Measurements from ENCODE around the gene DEDD2.

The DEDD2 gene

DNA sequence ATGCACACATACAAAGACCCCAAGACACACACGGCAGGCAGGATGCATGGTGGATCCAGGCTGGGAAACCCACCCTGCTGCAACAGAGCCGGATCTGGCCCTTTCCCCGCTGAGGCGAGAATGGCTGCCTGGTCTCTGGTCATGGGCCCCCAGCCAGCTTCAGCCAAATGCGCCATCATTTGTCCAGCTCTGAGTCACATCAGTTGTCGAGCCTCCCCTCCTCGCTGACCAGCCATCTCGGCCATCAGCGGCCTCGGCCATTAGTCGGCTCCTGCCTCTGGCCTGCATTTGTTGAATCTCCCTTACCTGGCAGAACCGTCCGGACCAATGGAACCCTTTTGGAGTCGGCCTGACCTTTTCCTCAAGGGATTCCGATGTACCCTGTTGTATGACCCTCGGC is 46.8 kb downstream of the DEDD2 start:
- DNase-seq (ENCODE audit: low read depth), result no peak

DNA sequence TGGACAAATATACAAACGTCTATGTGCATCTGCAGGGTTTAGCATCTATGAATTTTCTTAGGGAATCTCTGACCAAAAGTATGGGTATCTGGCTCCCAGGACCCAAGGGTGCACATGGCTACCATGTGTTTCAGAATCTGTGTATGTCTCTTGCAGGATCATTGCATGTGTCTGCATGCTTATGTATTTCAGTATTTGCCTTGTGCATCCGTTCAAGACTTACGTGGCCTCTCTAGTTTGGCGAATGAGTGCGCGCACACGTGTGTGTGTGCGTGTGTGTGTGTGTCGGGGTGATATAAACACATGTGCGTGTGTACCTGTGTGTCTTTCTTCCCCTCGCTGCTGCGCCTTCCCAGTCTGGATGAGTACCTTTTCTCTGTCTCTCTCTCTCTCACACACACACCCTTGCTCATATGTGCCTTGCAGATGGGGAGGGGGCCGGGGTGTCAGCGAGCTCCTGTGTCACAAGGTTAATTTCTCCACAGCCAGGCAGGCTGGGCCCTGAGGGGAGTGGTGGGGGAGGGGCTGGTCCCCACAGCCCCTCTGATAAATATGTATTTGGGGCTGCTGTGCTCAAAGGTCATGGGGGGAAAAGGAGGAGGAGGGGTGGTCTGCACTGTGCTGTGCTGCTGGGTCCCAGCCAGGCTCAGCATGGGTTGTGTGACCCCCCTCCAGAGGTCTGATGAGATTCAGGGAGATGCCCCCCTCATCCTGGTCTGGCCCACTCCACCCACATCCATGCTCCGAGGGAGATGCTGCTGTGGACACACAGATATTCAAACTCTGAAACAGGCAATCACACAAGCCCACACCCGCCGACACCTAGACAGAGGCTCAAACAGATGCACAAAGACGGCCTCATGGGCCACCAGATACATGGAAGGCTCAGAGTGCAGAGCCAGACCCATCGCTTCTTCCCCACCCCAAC is 47.7 kb downstream of the DEDD2 start:
- DNase-seq (ENCODE audit: low read depth), result no peak

DNA sequence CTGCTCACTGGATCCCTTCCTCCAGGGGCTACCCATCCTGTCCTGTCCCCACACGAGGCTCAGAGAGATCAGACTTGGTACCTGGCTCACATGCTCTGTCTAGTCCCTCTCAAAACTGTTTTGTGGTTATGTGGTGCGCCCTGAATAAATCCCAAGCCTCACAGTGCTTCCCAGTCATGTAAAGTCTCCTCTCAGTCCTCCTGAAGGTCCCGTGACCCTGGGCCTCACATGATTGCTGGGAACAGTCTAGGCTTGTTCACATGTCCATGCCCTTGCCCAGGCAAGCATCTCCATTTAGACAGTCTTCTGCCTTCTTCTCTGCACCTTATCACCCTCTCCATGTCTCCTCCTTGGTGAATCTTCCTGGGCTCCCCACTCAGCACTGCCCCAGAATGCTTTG is 49.3 kb downstream of the DEDD2 start:
- no peak for DNase-seq (ENCODE audit: low read depth)

DNA sequence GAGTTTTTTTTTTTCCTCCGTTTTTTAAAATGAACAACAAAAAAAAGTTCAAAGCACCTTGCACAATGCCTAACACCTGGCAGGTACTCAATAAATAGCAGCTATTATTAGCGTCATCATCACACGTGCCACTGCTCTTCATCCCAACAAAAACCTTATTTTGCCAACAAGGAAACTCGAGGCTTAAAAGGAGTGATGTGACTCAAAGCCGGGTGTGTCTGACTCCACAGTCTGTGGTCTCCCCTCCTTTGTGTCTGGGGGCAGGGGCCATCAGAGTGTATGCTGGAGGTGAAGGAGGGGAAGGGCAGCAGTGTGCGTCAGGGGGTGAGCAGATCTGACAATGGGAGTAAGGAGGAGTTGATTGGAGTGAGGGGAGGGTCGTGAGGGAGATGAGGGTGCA is 51.2 kb downstream of the DEDD2 start:
- DNase-seq (ENCODE audit: low read depth), result no peak

DNA sequence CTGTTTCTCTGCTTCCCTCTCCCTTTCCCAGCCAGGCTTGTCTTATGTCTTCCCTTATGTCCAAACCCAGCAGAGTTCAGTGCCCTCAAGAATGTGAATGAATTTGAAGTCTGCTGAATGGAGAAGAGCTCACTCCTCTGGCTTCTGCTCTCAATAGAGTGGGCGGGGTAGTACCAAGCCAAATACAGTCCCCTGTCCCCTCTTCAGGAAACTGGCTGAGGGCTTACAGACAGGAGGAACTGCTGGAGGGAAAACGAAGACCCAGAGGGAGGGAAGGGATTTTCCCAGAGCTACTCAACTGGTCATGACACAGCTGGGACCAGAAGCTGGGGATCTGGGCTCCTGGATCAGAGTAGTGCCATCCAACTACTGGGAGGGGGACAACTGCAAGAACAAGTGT is 52.3 kb downstream of the DEDD2 start:
- DNase-seq (ENCODE audit: low read depth), result no peak

DNA sequence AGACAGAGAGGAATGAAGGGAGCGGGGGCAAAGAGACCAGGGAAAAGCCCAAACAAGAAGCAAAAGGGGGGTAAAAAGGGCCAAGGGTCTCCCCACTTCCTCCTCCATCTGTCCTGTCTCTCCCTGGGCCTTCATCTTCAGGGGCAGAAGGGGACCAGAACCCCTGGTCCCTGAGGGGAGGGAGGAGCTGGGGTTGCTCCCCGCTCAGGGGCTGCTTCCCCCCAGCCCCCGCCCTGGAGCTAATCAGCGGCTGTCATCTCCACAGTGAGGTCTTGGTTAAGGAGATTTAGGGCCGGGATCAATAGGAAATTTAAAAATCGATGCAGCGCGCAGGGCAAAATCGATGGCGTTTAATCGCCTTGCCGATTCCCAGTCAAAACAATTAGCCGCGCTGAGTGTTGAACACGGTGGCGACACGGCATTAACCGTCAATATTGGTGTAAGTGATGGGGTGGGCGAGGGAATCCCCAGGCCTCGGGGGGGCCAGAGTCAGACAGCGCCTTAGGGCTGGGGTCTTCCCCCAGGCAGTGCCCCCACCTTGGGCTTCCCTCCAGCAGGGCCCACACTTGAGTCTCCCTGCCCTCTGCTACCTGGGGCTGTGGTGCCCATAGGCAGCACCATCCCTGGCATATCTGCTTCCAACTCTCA is 55.7 kb downstream of the DEDD2 start:
- DNase-seq (ENCODE audit: low read depth), result no peak

DNA sequence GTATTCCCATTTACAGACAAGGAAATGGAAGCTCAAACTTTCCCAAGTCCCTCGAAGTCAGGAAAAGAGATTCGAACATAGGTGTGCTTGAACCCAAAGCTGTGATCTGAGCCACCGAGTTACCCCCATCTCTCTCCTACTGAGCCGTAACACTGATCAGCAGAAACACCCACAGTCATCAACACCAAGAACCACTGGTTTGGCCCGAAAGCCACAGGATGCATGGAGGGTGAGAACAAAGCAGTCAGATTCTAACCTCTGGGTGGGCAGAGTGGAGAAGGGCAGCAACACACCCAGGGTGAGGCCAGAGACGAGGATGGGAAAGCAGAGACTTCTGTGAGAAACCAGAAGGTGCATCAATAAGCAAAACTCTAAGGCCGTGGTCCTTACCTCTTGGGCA is 57.5 kb downstream of the DEDD2 start:
- DNase-seq (ENCODE audit: low read depth), result no peak

DNA sequence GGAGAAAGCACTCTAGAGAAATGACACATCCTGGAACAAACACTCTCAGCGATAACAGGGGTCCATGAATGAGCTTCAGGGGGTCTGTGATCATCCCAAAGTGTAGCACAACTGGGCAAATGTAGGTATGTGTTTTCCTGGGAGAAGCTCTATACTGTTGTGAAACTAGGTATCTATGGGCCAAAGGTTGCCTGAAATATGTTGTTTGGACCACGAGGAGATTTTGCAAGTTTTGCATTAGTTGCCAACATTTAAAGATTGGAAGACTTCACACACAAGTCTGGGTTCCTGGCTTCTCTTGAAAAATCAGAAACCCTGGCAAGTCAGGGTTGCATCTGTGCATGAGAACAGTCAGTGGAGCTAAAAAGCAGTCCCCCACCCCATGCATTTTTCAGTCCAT is 58.6 kb downstream of the DEDD2 start:
- no peak for DNase-seq (ENCODE audit: low read depth)

DNA sequence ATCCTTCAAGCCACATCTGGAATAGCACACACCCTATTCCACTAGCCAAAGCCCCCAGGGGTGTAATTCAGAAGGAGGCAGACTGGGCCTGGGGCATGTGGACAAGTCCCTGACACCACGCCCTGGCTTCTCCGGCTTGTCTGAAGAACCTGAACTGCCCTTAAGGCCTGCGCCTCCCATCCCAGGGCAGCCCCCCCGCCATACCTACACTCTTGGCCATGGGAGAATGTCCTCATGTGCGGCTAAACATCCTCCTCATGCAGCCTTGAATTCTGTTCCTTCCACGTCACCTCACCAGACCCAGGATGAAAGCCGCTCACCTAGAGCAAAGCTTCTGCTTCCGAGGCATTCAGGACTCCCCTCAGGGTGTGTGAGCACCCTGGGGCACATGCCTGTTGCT is 60.9 kb downstream of the DEDD2 start:
- DNase-seq (ENCODE audit: low read depth), result no peak

DNA sequence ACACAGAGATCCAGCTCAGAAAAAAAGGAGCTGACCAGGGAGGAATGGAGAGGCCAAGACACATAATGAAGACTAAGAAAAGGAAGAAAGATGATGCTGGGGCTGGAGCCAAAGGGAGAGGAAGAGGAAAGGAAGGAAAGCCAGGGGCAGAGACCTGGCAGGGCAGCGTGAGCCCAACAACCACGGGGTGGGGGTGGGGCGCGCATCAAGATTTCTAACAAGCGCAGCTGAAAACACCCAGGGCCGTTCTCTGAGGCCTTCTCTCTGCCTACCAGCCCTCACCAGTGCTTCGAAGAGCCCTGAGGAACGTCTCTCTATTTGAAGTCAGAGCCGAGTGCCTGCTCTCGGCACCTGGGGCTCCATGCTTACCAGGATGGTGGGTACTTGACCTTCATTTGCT is 61.7 kb downstream of the DEDD2 start:
- no peak for DNase-seq (ENCODE audit: low read depth)

DNA sequence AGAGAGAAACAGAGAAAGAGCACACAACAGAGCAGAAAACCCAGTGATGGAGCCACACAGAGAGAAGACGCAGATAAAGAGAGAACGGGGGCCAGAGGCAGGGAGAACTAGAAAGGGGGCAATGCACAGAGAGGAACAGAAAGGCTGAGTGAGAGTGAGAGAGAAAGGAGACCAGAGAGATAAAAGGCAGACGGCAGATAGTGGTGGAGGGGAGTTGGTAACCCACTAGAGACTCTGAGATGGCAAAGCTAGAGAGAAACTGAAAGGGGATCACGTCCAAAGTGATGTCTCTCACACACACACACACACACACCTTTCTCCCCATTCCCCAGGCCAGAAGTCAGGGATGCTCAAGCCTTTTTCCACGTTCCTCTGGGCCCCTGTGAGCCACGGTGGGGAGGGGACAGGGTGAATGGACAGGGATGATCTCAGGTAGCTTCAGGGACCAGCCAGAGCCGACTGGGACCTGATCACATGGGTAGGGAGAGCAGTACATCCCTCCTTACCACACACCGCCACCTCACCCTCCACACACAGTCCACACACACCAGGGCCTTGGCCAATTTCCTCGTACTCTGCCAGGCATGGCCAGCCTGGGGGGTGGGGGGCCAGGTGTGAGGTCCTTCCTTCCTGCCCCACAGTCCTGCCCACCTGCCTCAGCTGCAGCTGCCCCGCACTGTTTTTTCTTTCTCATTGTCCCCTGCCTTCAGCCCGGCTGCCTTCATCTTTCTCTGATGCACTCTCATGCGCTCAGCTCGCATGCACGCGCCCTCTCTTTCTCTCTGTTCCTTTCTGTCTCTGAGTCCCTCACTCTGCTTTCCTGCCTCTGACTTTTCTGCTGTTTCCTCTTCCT is 62.8 kb downstream of the DEDD2 start:
- no peak for DNase-seq (ENCODE audit: low read depth)

DNA sequence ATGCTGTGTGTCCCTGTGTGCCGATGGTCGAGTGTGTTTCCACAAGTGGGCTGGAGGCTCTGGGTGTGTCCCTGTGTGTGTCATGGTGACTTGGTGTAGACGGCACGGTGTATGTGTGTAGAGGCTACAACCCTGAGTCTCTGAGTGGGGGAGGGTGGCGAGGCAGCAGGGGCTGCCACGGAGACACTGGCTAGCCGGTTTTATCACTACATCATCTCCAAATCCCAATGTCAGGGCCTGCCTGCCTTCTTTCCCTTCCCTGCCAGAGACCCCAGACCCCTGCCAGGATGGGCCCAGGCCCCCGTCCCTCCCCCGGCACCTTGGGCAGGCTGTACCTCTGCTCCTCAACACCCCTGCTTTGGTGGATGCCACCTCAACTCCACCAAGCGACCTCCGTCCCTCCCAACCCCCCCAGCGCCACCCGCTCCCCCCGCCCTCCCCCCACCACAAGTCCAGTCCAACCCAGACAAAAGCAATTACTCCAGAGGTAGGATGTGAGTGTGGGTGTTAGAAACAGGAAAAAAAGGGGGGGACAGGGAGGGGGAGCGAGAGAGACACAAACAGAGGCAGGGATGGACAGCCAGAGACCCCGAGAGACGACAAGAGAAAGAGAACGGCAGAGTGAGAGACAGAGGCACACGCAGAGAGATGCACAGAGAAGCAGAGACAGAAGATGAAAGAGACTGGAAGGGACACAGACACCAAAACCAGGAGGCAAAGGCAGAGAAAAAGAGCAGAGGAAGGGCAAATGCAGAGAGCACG is 63.6 kb downstream of the DEDD2 start:
- DNase-seq (ENCODE audit: low read depth), result no peak

DNA sequence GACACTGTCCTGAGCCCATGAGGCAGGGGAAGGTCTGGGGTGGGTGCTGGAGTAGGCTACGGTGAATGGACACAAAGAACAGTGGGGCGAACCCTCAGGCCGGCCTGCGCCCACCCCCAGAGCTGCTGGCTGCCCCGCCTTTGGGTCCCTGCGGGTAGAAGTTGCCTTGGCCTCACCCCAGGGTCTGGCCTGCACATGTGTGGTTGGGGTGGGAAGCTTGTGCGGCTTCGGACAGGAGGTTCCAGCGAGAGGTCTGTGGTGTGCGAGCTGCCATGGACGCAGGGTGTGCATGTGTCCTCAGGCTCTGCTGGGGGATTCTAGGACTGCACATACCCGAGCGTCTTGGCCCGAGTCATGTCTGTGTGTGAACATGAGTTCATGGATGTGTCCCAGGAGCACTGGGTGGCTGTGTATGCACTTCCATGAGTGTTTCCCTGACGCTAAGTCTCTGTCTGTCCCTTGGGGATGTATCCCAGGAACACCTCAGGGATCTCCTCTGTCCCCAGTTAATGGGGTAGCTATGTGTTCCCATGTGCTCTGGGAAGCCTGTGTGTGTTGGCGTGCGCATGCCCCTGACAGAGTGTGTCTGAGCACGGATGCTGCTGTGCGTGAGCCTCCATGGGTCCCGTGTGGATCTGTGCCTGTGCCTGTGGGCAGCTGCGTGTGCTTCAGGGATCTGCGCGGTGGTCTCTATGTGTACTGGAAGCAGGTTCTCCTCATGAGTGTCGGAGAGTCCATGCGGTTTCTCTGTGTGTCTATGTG is 64.4 kb downstream of the DEDD2 start:
- no peak for DNase-seq (ENCODE audit: low read depth)

DNA sequence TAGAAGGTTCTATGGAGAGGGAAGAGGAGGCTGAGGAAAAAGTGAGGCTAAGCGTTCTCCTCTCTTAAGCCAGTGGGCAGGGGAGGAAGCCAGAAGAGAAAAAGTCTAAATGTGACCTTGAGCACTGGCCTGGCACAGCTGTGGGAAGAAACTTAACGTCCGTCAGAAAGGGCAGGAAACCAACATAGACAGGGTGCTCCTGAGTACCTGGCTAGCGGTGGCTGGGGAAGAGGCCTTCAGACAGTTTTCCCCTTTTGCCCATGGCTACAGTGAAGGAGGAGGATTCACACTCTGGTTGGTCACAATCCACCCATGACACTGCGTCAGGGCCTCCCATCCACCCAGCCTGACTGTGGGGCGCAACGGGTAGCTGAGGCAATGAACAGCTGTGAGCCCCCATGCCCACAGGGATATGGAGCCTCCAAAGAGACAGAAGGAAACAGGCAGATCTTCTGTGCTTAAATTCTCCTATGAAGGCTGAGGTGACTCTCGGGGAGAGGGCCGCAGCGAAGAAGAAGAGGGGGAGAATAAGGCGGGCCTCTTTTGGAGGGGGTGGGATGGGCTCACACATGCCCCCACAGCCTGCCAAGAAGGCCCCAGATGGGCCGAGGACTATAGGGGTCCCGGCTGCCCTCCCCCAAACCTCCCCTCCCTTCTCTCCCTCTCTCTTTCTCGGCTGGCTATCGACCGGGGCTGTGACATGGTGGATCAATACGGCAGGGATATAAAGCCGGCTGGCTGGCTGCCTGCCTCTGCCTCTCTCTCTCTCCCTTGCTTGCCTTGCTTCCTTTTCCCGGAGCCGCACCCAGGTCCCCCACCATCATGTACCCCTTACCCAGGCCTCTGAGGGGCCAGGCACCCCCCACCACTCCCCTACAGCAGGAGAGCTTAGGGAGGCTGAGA is 65.4 kb downstream of the DEDD2 start:
- DNase-seq (ENCODE audit: low read depth), result no peak

DNA sequence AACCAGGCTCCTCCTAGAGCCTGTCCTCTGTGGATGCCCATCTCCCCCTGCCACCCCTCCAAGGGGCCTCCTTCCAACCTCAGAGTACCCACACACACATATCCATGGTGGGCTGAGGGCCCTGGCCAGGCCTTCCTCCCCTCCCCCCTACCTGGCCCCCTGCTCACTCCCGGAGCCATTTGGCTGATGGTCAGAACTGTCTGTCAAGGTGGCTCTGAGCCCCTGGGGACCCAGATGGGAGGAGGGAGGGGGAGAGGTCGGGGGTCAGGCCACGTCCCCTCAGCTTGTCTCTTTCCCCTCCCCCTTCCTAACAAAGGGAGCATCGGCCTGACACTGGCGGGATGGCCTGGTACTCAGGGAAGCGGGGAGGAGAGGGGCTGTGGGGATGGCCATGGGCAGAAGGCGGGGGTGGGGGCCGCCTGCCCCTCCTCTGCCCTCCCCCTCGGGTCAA is 66.5 kb downstream of the DEDD2 start:
- no peak for DNase-seq (ENCODE audit: low read depth)

DNA sequence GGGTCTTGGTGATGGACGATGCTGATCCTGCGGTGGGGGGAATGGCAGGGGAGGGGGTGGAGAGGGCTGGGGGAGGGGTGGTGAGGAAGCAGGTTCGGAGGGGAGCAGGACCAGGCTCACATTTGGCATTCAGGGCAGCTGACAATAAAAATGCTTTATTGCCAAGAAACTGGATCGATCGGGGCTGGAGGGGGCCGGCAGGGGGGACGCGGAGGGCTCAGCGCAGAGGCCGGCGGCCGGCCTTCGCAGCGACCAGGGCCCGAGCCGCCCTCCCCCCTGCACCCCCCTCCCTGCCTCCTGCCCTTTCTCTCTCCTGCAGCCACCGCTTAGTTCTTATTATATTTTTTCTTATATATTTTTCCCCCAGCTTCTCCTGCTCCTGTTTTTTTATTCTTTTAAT is 67.1 kb downstream of the DEDD2 start:
- no peak for DNase-seq (ENCODE audit: low read depth)

DNA sequence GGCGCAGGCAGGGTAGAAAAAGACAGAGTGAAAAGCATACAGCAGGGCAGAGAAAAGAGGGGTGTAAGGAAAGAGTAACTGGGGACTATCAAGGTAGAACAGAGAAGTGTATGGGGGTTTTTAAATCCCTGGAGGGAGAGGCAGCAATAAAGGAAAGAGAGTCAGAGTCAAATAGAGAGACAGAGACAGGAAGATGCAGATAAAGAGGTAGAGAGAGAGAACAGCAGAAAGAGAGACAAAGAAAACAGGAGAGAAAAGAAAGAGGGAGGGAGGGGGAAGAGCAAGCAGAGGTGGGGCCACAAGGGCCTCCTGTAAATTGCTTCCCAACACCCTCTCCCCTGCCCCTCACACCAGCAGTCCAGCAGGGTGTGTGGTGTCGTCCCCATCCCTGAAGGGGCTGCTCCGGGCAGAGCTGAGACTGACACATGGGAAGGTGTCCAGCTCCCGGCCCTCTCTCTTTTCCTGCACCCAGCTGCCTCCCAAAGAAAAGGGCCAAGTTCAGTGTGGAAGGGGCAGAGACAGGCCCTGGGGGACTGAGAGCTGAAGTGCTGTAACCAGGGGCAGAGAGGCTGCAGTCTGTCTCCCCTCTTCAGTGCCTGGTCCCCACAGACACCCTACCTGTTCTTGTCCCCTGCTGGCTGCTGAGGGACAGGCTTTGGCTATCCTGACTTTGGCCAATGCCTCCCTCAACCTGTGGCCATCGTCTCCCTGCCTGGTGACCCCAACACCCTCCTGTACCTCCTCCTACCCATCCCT is 67.9 kb downstream of the DEDD2 start:
- no peak for DNase-seq (ENCODE audit: low read depth)

Measured in EH (cell line).